Peyer's patch (tissue), 4 donors: Measurements from ENCODE around the gene KCTD1.

Experiments
- POLR2A ChIP-seq, 2 donors: fragments of 450-650 bp; IDR thresholded peaks; one replicate each; pipeline ENCODE4 v1.5.1; 2017; ENCODE audit warnings: antibody characterized with exemption in 2 of 2, mild to moderate bottlenecking in 2 of 2, moderate library complexity in 2 of 2
- TF ChIP-seq, protein P1 (sequence below), 6 experiments: fragments of 450-650 bp in 4 of 6; fragments of 200-600 bp in 2 of 6; sonication (generic) in 1 of 6; IDR thresholded peaks; one replicate each; pipeline ENCODE4 v1.5.1; 2017 to 2019; ENCODE audit warnings: antibody characterized with exemption in 6 of 6, mild to moderate bottlenecking in 3 of 6, moderate library complexity in 1 of 6

DNA sequence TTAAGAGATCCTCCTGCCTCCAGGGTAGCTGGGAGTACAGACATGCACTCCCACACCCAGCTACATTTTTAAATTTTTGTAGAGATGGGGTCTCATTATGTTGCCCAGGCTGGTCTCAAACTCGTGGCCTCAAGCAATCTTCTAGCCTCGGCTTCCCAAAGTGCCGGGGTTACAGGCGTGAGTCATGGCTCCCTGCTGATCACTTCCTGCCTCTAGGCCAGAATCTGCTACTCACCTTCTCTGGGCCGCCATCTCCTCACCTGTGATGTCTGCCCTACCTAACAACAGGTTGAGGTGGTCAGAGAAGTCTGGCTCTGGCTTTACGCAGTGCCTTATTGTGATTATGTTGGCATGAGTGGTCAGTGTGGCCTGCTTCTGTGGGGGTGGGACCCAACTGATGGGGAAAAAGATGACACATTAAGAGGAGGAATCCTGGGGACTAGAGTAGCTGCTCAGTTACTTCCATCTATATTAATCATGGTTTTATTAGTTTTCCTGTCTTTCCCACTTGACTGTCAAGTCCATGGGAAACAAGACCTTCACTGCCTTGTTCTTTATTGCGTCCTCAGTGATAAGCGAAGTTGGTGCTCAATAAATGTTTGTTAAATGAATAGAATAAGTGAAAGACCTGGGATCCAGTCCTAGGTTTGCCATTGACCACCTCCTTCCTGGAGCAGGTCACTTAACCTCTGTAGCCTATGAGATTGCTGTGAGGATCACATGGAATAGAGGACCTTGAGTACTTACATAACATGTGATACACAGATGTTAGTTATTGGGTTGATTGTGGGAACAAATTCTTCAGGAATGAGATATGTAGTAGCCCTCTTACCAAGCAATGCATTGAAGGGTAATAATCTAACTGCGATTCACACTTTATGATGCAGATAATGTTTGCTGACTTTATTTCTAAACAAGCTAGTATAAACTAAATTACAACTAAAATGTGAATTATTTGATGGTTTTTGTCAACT lies 15.7 kb downstream of the KCTD1 start:
- TF ChIP-seq, protein P1, sequence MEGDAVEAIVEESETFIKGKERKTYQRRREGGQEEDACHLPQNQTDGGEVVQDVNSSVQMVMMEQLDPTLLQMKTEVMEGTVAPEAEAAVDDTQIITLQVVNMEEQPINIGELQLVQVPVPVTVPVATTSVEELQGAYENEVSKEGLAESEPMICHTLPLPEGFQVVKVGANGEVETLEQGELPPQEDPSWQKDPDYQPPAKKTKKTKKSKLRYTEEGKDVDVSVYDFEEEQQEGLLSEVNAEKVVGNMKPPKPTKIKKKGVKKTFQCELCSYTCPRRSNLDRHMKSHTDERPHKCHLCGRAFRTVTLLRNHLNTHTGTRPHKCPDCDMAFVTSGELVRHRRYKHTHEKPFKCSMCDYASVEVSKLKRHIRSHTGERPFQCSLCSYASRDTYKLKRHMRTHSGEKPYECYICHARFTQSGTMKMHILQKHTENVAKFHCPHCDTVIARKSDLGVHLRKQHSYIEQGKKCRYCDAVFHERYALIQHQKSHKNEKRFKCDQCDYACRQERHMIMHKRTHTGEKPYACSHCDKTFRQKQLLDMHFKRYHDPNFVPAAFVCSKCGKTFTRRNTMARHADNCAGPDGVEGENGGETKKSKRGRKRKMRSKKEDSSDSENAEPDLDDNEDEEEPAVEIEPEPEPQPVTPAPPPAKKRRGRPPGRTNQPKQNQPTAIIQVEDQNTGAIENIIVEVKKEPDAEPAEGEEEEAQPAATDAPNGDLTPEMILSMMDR (IDR thresholded peaks at IDR 0.05) = no peak
- no peak for TF ChIP-seq POLR2A (IDR thresholded peaks at IDR 0.05)
